GM19468 (cell line): ENCODE measurements around the gene GNL3.
"Not testable (repeated sequence)": the region's sequence is repeated elsewhere in the genome, so short reads cannot be mapped to it uniquely, and the experiment has no call there.

ENCODE experiments used
- ATAC-seq: cut with Tn5 transposase; IDR thresholded peaks from one replicate; pipeline ENCODE4 v1.9.1; 2021; ENCODE audit warnings: mild to moderate bottlenecking, moderate library complexity, moderate number of reproducible peaks; ENCODE audit not compliant: unreplicated experiment; ENCODE audit errors: extremely low read depth

The GNL3 gene, protein sequence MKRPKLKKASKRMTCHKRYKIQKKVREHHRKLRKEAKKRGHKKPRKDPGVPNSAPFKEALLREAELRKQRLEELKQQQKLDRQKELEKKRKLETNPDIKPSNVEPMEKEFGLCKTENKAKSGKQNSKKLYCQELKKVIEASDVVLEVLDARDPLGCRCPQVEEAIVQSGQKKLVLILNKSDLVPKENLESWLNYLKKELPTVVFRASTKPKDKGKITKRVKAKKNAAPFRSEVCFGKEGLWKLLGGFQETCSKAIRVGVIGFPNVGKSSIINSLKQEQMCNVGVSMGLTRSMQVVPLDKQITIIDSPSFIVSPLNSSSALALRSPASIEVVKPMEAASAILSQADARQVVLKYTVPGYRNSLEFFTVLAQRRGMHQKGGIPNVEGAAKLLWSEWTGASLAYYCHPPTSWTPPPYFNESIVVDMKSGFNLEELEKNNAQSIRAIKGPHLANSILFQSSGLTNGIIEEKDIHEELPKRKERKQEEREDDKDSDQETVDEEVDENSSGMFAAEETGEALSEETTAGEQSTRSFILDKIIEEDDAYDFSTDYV

DNA sequence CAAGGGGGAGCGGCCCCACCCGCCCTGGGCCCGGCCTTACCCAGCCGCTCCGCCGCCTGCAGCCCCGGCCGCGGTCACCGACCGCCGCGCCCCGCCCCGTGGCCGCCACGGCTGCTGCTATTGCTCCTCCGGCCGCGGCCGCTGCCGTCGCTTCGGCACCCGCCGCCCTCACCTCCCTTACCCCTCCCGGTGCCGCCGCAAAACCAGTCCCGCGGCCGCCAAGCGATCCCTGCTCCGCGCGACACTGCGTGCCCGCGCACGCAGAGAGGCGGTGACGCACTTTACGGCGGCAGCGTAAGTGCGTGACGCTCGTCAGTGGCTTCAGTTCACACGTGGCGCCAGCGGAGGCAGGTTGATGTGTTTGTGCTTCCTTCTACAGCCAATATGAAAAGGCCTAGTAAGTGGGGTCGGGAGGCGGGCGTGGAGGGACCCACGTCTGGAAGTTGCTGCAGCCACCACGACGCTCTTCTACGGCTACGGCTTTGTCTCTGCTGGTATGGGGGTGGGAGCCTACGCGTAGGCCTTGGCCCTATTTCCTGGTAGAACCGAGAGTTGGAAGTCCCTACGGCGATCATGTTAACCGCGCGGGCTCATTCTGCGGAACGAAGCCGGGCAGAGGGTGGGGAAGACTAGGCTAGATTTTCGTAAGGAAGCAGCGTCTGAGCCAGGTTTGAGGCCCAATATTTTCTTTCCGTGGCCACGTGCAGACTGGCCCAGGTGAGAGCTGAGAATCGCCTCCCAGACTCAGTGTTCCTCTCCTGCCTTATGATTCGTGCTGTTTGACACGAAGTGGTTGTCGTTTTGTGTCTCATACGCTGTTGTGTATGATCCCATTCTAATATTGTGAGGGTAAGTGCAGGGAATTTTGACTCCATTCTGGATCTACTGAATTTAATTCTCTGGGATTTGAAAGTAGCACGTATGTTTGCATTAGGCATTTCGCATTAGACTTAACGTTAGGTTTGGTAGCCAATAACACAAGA is at the start of gene GNL3, which contains the start of gene PBRM1:
TSS of gene GNL3 (plus strand) at position 324 of the 983 bp plus-strand sequence. CDS start at position 385, 61 bp downstream.
TSS of gene PBRM1 (minus strand) at position 205 of the 983 bp plus-strand sequence.
- peak; percentile 64 for ATAC-seq

DNA sequence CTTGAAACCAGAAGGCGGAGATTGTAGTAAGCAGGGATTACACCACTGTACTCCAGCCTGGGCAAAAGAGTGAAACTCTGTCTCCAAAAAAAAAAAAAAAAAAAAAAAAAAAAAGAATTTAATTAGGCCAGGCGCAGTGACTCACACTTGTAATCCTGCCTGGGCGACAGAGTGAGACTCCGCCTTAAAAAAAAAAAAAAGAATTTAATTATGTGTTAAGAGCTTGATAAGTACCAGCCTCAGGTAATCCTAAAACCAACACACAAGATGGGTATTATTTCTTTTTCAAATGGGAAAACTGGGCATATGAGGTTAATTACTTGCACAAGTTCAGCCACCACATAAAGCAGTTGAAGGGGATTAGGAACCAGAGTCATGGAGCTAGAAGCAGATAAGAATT is 49.2 kb upstream of the GNL3 start:
- no peak for ATAC-seq

DNA sequence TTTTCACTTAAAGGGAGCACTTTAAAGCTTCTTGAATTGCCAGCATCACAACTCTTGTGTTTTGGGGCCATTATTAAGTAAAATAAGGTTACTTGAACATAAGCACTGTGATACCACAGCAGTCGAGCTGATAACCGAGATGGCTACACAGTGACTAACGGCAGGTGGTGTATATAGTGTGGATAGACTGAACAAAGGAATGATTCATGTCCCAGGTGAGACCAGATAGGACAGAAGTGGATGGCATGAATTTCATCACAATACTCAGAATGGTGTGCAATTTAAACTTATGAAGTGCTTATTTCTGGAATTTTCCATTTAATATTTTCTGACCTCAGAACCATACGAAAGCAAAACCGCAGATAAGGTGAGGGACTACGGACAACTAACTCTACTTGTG is 40.3 kb upstream of the GNL3 start:
- no peak for ATAC-seq

DNA sequence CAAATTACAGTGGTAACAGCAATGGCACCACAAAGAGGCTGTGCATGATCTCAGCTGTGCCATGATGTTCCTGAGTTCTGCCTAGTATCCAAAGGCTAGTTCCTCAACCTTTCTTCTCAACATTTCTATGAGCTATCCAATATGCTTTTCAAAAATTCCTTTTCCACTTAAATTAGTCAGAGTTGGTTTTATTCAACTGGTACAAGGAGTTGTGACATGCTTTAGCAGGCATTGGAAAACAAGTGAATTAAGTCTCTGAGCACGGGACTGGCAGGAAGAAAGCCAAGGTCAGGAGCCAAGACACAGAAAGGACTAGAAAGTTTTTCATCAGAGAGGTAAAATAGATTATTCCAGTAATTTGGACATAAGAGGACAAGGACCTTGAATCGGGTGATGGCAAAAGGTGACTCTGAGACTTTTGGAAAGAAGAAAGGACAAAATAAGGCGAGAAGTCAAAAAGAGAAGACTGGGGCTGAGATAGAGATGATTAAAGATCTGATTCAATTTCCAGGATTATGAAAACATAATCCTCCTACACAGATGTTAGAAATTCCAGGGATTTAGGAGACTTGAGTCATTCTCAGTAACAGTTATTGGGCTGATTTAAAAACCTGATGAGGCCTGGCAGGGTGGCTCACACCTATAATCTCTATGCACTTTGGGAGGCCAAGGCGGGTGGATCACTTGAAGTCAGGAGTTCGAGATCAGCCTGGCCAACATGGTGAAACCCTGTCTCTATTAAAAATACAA is 36.2 kb upstream of the GNL3 start:
- ATAC-seq: no peak

DNA sequence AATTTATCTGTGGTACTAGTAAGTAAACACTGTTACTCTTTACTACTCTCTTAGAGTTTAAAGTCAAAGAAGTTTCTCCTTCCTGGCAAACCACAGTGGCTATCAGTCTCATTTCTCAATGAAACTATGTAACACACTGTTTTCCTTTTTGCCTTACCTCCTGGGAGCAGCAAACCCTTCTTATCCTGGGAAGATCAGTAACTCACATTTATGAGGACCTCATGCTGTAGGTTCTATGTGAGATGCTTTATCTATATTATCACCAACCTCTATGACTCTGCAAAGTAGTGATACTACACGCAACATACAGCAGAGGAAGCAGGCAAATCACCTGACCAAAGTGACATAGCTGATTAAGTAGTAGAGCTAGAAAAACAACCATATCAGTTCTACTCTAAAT is 35.4 kb upstream of the GNL3 start:
- no peak for ATAC-seq

DNA sequence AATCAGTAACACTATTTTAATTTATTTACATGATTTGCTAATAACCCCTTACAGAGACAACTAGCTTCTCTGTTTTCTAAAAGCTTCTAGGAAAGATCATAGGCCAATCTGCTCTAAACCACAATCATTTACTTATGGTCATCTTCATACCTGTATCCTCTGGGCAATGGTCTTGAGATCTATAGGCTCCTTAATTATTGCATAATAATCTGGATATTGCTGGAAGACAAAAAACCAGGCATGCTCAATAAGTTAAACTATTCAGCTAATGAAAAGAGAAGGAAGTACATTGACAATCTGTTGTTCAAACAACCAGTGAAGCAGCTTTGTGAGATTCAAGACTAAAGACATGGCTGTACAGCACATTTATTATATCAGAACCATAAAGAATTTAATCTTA is 34.2 kb upstream of the GNL3 start:
- ATAC-seq: no peak

DNA sequence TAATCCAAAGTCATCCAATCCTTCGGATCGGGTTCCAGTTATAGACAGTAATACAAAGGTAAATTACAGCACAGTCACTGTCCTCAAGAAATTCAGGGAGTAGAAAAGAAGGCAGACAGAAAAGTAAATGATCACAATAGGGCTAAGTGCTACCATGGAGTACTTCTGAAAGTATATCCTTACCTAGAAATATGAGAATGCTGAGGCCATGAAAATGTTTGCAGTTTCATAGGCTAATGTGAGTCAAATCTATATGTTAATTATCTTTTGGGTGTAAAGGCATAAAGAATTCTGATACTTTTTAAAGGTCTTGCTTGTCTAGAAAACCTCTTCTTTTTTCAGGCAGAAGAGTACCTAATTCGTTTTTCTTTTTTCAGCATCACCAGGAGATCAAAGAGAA is 29.9 kb upstream of the GNL3 start:
- no peak for ATAC-seq

DNA sequence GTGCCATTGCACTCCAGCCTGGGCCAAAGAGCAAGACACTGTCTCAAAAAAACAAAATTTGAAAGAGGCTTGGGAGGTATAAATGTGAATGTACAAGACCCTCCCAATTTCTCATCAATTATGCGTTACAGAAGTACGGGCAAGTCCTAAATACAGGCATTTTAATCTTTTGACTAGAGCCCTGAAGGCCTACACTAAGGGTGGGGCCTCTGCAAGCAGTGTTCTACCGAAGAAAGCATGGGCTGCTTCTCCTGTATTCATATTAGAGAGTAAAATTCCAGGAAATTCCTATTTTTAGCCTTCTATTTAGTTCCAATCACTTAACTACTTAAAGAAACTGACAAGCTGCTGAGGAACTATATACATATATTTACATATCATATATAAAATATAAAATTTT is 25.8 kb upstream of the GNL3 start:
- ATAC-seq: no peak

DNA sequence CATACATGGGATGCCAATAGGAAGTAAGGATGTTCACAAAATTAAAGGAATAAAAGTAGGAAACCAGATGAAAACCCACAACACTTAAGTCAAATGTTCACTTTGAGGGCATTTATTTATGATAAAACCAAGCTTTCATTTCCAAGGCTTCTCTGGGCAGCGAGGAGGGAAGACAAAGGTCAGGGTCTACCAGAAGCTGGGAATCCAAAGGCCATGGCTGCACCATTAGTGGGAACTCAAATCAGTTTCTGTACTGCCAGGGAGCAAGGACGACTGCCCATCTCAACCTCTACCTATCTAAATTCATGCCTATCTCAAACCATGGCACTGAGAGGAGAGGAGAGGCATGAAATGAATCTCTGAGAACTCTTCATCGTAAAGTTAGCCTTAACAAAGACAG is 22.7 kb upstream of the GNL3 start:
- no peak for ATAC-seq

DNA sequence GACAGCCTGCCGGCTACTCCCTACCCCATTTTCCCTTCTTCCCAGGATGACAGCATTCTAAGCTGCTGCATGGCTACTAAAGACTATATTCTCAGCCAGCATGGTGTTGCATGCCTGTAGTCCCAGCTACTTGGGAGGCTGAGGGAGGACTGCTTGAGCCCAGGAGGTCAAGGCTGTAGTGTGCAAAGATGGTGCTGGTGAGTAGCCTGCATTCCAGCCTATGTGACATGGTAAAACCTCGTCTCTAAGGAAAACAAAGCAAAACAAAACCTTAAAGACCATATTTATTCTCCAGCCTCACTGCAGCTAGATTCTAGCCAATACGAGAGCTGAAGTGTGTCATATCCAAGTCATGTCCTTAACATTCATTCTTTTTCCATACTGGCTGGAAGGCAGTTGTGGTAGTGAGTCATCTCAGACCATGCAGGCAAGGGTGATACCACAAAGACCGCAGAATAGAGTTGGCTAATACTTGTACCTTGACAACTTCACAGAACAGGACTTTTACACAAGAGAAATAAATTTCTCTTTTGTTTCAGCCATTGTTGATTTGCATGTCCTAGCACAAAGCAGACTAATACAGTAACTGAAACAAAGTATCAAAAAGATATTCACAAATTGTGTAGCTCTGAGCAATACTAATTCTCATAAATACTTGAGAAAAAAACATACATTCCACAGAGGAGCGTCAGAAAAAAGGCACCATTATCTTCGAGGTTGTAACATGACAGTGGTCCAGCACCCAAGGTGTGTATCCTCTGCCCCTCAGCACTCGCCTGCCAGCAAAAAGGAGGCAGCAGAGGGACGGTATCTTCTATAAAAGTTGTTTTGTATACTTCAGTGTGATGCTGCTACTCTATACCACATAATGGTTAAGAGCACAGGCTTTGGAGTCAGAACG is 15.0 kb upstream of the GNL3 start:
- ATAC-seq: peak; percentile 54

DNA sequence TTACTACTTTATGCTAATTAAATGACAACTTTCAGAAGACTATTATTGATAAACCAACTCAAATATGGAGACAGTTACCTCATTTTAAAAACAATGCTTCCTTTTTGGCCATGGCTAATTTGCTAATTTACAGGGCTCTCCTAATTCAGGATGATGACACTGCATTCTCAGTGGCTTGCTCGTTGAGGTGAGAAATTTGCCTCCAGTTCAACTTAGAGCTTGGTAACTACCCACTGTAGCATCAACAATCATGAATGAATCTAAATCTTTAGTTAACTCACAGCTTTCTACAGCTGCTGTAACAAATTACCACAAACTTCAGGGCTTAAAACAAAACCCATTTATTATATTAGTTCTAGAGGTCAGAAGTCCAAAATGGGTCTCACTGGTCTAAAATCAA is 14.2 kb upstream of the GNL3 start:
- ATAC-seq: no peak

DNA sequence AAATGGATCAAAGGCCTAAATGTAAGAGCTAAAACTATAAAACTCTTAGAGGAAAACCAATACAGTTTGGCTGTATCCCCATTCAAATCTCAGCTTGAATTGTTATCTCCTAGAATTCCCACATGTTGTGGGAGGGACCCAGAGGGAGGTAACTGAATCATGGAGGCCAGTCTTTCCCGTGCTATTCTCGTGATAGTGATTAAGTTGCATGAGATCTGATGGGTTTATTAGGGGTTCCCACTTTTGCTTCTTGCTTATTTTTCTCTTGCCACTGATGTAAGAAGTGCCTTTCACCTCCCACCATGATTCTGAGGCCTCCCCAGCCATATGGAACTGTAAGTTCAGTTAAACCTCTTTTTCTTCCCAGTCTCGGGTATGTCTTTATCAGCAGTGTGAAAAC is 9.6 kb upstream of the GNL3 start:
- not testable (repeated sequence) for ATAC-seq

DNA sequence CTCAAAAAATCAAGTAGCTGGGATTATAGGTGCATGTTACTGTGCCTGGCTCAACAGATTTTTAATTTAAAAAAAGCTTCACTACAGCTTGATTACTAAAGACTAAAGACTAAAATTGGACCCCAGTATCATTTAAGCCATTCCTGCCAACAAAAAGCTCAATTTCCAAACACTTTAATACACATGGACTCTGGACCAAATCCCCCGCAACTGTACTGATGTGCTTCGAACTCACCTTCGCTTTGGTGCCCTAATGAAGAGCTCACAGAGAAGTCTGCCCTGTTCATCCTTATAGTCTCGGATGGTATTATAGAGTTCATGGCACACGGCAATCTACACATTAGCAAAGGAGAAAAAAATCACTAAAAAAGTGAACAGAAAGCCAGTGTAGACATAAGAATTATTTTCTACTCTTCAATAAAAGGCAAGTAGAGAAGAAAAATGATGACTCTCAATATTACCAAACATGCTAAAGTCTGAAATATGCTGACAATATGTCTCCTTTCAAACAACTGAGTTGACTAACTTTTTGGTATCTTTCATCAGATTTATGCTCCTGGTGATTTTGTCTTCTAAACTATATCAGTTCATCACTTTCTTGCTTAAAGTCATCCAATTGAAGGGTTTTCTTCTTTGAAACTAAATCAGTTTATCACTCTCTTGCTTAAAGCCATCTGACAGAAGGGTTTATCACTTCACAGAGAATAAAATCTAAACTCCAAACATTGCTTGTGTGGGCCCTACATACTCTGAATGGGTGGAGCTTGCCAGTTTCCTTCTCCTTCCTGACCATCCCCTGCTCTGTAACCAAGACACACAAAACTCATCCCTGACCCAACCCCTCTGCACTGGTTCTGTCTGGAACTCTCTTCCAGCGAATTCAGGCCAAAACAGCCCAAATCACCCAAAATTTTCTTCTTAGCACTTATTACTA is 7.3 kb upstream of the GNL3 start:
- ATAC-seq: no peak

DNA sequence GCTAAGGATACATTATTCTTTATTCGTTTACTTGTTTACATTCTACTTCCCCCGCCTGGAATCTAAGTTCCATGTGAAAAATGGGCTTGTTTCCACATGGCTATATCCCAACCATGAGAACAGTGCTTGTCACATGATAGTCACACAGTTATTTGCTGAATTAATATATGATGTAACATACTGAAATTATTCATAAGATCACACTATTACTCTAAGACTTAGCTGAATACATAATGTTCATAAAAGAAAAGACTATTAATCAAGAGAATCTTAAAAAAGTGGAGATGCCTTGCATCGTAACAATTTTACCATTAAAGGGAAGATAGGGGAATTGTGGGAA is 6.7 kb upstream of the GNL3 start:
- ATAC-seq: no peak

DNA sequence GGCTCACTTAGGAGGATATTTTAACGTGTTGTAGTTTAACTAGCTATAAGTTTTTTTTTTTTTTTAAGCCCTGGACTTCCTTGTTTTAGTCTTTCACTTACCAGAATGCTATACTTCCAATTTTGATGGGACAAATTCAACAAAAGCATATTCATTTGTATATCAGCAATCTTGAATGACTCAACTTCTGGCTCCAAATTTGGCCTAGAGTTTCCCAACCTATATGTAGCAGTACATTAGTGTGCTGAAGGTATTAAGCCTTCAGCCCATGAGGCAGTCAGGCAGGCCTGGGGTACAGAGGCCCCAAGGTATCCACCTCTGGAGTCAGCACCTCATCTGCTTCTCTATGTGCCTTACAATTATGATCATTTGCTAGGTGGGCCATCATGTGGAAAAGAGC is 6.0 kb upstream of the GNL3 start:
- no peak for ATAC-seq

DNA sequence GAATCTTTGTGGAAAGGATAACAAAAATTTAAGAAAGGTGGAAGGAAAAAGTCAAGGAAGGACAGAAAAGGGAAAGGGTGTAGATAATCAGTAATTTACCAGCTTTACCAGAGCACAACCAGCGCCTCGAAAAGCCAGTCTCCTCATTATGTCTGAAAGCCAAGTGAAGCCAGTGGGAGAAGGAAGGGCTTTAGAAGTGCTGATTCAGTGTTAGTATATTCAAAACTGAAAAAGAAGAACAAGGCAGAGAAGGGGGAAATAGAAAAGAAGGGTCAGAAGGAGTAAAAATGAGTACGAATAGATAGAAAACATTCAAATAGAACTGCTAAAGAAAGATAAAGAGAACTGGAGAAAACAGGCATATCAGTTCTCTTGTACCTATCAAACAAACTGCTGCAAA is 4.2 kb upstream of the GNL3 start:
- no peak for ATAC-seq

DNA sequence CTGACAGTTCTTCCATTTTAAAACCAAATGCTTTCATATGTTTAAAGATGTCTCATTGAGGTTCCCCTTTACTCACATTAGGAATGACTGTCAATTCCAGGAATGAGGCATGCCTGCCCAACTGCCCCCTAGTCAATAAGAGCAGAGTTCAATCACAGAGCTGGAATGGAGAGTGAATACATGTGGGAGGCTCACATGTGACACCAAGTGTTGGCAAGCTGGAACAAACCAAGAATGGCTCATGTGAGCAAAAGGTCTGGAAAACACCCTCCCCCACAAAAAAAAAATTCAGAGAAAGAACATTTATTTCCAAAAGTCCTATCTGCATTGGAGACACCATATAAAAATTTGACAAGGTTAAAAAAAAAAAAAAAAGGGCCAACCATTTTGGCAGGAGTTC is 3.8 kb upstream of the GNL3 start:
- no peak for ATAC-seq

DNA sequence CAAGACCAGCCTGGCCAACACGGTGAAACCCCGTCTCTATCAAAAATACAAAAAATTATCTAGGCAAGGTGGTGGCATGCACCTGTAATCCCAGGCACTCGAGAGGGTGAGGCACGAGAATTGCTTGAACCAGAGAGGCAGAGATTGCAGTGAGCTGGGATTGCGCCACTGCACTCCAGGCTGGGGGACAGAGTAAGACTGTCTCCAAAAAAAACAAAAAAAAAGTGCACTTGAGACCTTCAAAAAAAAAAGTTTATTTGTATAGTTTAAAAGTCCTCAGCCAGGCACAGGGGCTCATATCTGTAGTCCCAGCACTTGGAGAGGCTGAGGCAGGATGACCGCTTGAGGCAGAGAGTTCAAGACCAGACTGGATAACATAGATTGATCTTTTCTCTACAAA is 2.2 kb upstream of the GNL3 start:
- ATAC-seq: no peak
